Peyer's patch (tissue), 4 donors: ENCODE results near the gene HSDL2.

Experiments
- CTCF ChIP-seq, 6 experiments: fragments of 450-650 bp in 4 of 6; fragments of 200-600 bp in 2 of 6; sonication (generic) in 1 of 6; IDR thresholded peaks; one replicate each; pipeline ENCODE4 v1.5.1; 2017 to 2019; ENCODE audit warnings: antibody characterized with exemption in 6 of 6, mild to moderate bottlenecking in 3 of 6, moderate library complexity in 1 of 6
- POLR2A ChIP-seq, 2 donors: fragments of 450-650 bp; IDR thresholded peaks; one replicate each; pipeline ENCODE4 v1.5.1; 2017; ENCODE audit warnings: antibody characterized with exemption in 2 of 2, mild to moderate bottlenecking in 2 of 2, moderate library complexity in 2 of 2

- TF ChIP-seq CTCF (IDR thresholded peaks at IDR 0.05) (no peak), POLR2A (IDR thresholded peaks at IDR 0.05) (no peak)
Measured at GRCh38 chr9:112516769-112517168, 136.9 kb downstream of the HSDL2 start.
